IMR-90 (cell line): ENCODE measurements around the gene KANSL1L. TPM values are rescaled to one million over a fixed set of nuclear protein-coding genes. Genes with fewer than 3 reads are reported as not detected.

Experiments used
- ATAC-seq: fragments of 200-7000 bp; cut with Tn5 transposase; 2 replicates; pipeline ENCODE4 v1.9.1; 2020; ENCODE audit warnings: low read depth, mild to moderate bottlenecking, moderate library complexity
- BruUV-seq: library from RNA; stranded (reverse); fragments of 400-500 nt; replicated peaks from 2 replicates; lab custom pipeline; 2021; lab: Mats Ljungman, UMichigan
- CTCF ChIA-PET: fragments of 300-600 bp; formaldehyde crosslinking; extraction: SDS; loops from one replicate; lab custom pipeline; 2021; ENCODE audit warnings: antibody characterized with exemption; lab: Yijun Ruan, JAX
- POLR2A ChIA-PET: fragments of 300-600 bp; sonication (Branson Sonifier 250); formaldehyde crosslinking; loops from one replicate; lab custom pipeline; 2022; ENCODE audit warnings: antibody characterized with exemption; ENCODE audit not compliant: unreplicated experiment; lab: Charles Lee
- DNase-seq: peaks from one replicate; pipeline ENCODE4 v3.0.0; 2013
- H2AFZ ChIP-seq: replicated peaks from 2 replicates; pipeline ENCODE3; 2013; ENCODE audit warnings: low read length, mild to moderate bottlenecking; ENCODE audit not compliant: poor library complexity
- H2AK5ac ChIP-seq: 2 replicates; pipeline ENCODE4 v1.6.1; 2013; ENCODE audit warnings: low read depth, low read length, inconsistent platforms
- H2AK9ac ChIP-seq: replicated peaks from 2 replicates; pipeline ENCODE3; 2013; ENCODE audit warnings: mild to moderate bottlenecking, low read depth, low read length, moderate library complexity; ENCODE audit not compliant: poor library complexity
- H2BK120ac ChIP-seq: 2 replicates; pipeline ENCODE4 v1.6.1; 2013; ENCODE audit warnings: low read depth, low read length, inconsistent platforms
- H2BK15ac ChIP-seq: 3 replicates; pipeline ENCODE4 v1.6.1; 2013; ENCODE audit warnings: low read depth, low read length, inconsistent platforms
- H2BK20ac ChIP-seq: 2 replicates; pipeline ENCODE4 v1.6.1; 2013; ENCODE audit warnings: low read depth, mild to moderate bottlenecking, inconsistent platforms, low read length, moderate library complexity
- H2BK5ac ChIP-seq: 2 replicates; pipeline ENCODE4 v1.6.1; 2013; ENCODE audit warnings: mild to moderate bottlenecking, low read depth, low read length, inconsistent platforms; ENCODE audit not compliant: poor library complexity, severe bottlenecking
- H3K14ac ChIP-seq: replicated peaks from 2 replicates; pipeline ENCODE4 v1.6.1; 2013; ENCODE audit warnings: low read depth, low read length, inconsistent platforms
- H3K18ac ChIP-seq: 2 replicates; pipeline ENCODE4 v1.6.1; 2013; ENCODE audit warnings: low read depth, low read length, control low read depth
- H3K23ac ChIP-seq: 2 replicates; pipeline ENCODE4 v1.6.1; 2013; ENCODE audit warnings: low read depth, low read length, inconsistent platforms
- H3K27ac ChIP-seq: 2 replicates; pipeline ENCODE4 v1.5.1; 2013; ENCODE audit warnings: mild to moderate bottlenecking, control low read depth, low read length; ENCODE audit not compliant: insufficient read depth
- H3K27me3 ChIP-seq: 2 replicates; pipeline ENCODE4 v1.6.1; 2013; ENCODE audit warnings: low read length; ENCODE audit not compliant: control insufficient read depth, insufficient read depth
- H3K36me3 ChIP-seq: 2 replicates; pipeline ENCODE4 v1.6.1; 2013; ENCODE audit warnings: low read length, mixed read lengths; ENCODE audit not compliant: control insufficient read depth, insufficient read depth
- H3K4ac ChIP-seq: 2 replicates; pipeline ENCODE4 v1.6.1; 2013; ENCODE audit warnings: low read depth, low read length, inconsistent platforms
- H3K4me1 ChIP-seq: 2 replicates; pipeline ENCODE4 v1.6.1; 2013; ENCODE audit warnings: low read length, mixed read lengths; ENCODE audit not compliant: control insufficient read depth, insufficient read depth
- H3K4me2 ChIP-seq: 2 replicates; pipeline ENCODE4 v1.6.1; 2013; ENCODE audit warnings: low read depth, mild to moderate bottlenecking, control low read depth, low read length, moderate library complexity
- H3K4me3 ChIP-seq: 2 replicates; pipeline ENCODE4 v1.5.1; 2013; ENCODE audit warnings: low read depth, mild to moderate bottlenecking, control low read depth, low read length, moderate library complexity; ENCODE audit not compliant: insufficient read depth
- H3K56ac ChIP-seq: 2 replicates; pipeline ENCODE4 v1.6.1; 2013; ENCODE audit warnings: low read length, inconsistent platforms; ENCODE audit not compliant: insufficient read depth; ENCODE audit errors: extremely low read depth
- H3K79me1 ChIP-seq, 2 experiments: 2 replicates each; pipeline ENCODE4 v1.6.1; 2013; ENCODE audit warnings: low read length in 2 of 2, inconsistent platforms in 1 of 2, low read depth in 1 of 2
- H3K9ac ChIP-seq: 2 replicates; pipeline ENCODE4 v1.6.1; 2013; ENCODE audit warnings: low read depth, low read length, control low read depth
- H3K9me1 ChIP-seq: 2 replicates; pipeline ENCODE4 v1.6.1; 2013; ENCODE audit warnings: low read length, inconsistent platforms; ENCODE audit not compliant: insufficient read depth
- H3K9me3 ChIP-seq: 2 replicates; pipeline ENCODE4 v1.6.1; 2013; ENCODE audit warnings: low read length; ENCODE audit not compliant: control insufficient read depth, insufficient read depth
- H4K20me1 ChIP-seq: 2 replicates; pipeline ENCODE4 v1.6.1; 2013; ENCODE audit warnings: low read length, inconsistent platforms; ENCODE audit not compliant: insufficient read depth
- H4K5ac ChIP-seq: 2 replicates; pipeline ENCODE4 v1.6.1; 2013; ENCODE audit warnings: mild to moderate bottlenecking, low read depth, low read length, control low read depth
- H4K8ac ChIP-seq, 2 experiments: 2 replicates each; pipeline ENCODE4 v1.6.1; 2013; ENCODE audit warnings: low read depth in 2 of 2, low read length in 2 of 2, control low read depth in 1 of 2, inconsistent platforms in 1 of 2
- H4K91ac ChIP-seq: 2 replicates; pipeline ENCODE4 v1.6.1; 2013; ENCODE audit warnings: low read depth, low read length, inconsistent platforms; ENCODE audit not compliant: insufficient read depth
- CEBPB ChIP-seq: IDR thresholded peaks from 2 replicates; pipeline ENCODE4 v1.6.1; 2012; ENCODE audit warnings: low read depth, low read length, improper control_type of control experiment
- MAFK ChIP-seq: IDR thresholded peaks from 2 replicates; pipeline ENCODE4 v1.6.1; 2012; ENCODE audit warnings: low read depth, low read length, improper control_type of control experiment
- WGBS, 2 experiments: methylation state at CpG; one replicate each; pipeline versions ENCODE4 v1.1.5 to v1.1.7; 2013; ENCODE audit warnings: missing lambda C conversion rate in 2 of 2; ENCODE audit not compliant: insufficient read length in 1 of 2; ENCODE audit errors: extremely low coverage in 2 of 2; 5-methylcytosine and 5-hydroxymethylcytosine counted together
- dilution Hi-C: fragments of 300-500 bp; cut with HindIII; formaldehyde crosslinking; loops from one replicate; pipeline ENCODE4 v1.14.3; 2018; ENCODE audit warnings: low sequenced_read_pairs; ENCODE audit not compliant: unreplicated experiment
- in situ Hi-C: fragments of 300-500 bp; cut with MboI; formaldehyde crosslinking; loops from 3 replicates; pipeline ENCODE4 v1.14.3; 2019; ENCODE audit warnings: low sequenced_read_pairs, inconsistent platforms, mixed read lengths
- intact Hi-C: fragments of 100-400 bp; cut with micrococcal nuclease; formaldehyde crosslinking; loops from 2 replicates; pipeline ENCODE4 v1.10.0; 2022
- polyA plus RNA-seq, 3 experiments: library from polyadenylated mRNA; depleted of rRNA; stranded (reverse); fragments of >200 nt; gene quantifications; 2 replicates each; pipeline ENCODE4 v1.2.3, GENCODE V29; 2012; ENCODE audit warnings: low replicate concordance in 1 of 3
- total RNA-seq: library from RNA; depleted of rRNA; stranded (reverse); fragments of >200 nt; gene quantifications from 2 replicates; pipeline ENCODE4 v1.2.3, GENCODE V29; 2012

Gene KANSL1L
- total and polyA plus RNA-seq, 2 of the 4 experiments (the other 2 are of a cell fraction) = 3.1 to 7.2 TPM

DNA sequence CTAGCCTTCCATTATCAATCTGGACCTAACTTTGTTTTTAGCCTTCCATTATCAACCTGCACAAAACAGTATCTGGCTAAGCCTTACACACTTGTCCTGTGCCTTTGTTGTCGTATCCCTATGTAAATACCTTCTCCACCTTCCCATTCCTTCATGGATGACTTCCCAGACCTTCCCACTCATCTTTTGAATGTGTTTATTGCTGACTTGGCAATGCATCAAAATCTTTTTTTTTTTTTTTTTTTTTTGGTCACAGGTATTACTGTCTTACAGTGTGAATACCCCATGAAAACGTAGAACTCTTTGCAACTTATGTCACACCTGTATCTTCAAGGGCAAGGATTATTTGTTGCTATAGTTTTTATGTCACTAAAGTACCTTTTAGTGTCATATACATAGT, 143.0 kb downstream of the KANSL1L start:
- Histone ChIP-seq H2BK15ac (no peak overlapping the region), H3K4ac (no peak overlapping the region), H2BK120ac (no peak overlapping the region), H3K4me3 (no peak overlapping the region), H3K9ac (no peak overlapping the region), H2AK5ac (no peak overlapping the region), H3K4me1 (no peaks in the 10 kb centered on the region), H3K23ac (no peak overlapping the region), H3K56ac (no peak overlapping the region), H2BK5ac (no peak overlapping the region), H4K5ac (no peak overlapping the region), H3K79me1 (no peaks in the 10 kb centered on the region), H3K9me3 (no peaks in the 10 kb centered on the region), H2AK9ac (no peak overlapping the region), H4K20me1 (no peaks in the 10 kb centered on the region), H3K36me3 (peaks cover 4% of the 10 kb centered on the region; the same call in 1 of the 2 replicates), H4K8ac (no peak overlapping the region), H3K9me1 (no peaks in the 10 kb centered on the region), H3K14ac (no peak overlapping the region), H4K91ac (no peak overlapping the region), H3K27me3 (no peaks in the 10 kb centered on the region), H3K4me2 (no peak overlapping the region), H3K27ac (no peak overlapping the region), H3K18ac (no peak overlapping the region), H2BK20ac (no peak overlapping the region), H2AFZ (no peak overlapping the region)
- TF ChIP-seq MAFK (peak; percentile 89), CEBPB (no peak)
- ChIA-PET POLR2A (no interaction called here), CTCF (no interaction called here)
- dilution Hi-C loops (no loop called here), intact Hi-C loops (no loop called here), in situ Hi-C loops (no loop called here)
- no CpG with 5 or more reads among the region's 2 CpGs for WGBS, 2 experiments
- DNase-seq (no peak), ATAC-seq (no peak)
- BruUV-seq = no TSS peak
